ENCODE results near the gene CAPN7. TPM values are rescaled to one million over a fixed set of nuclear protein-coding genes. Genes with fewer than 3 reads are reported as not detected.

Gene CAPN7
- total and polyA plus RNA-seq, 9 donors, result 20.7 to 70.4 (median 54.1) TPM

DNA sequence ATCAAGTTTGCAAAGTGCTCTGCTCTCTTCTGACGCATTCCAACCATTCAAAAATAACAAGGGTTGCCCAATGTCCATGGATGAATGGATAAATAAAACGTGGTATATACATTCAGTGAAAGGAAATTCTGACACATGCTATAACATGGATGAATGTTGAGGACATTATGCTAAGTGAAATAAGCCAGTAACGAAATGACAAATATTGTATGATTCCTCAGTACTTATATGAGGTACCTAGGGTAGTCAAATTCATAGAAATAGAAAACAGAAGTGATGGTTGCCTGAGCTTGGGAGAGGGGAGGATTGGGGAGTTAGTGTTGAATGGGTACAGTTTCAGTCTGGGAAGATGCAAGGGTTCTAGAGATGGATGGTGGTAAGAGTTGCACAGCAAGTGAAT, 92.5 kb downstream of the CAPN7 start:
- H3K36me3 ChIP-seq, result no peaks in the 10 kb centered on the region
- H3K4me3 ChIP-seq, result no peak overlapping the region
- no peaks in the 10 kb centered on the region for H3K27me3 ChIP-seq
- DNase-seq, result no peak
- peaks cover 10% of the 10 kb centered on the region for H3K4me1 ChIP-seq (ENCODE audit: insufficient read depth)
- intact Hi-C loops (cut with DNase I), result no loop called here
- 84 to 90% (median 87%) methylated on average over 3 of the region's 3 CpGs for WGBS, 3 donors
- no peaks in the 10 kb centered on the region for H3K9me3 ChIP-seq
- no peak overlapping the region for H3K27ac ChIP-seq
- TF ChIP-seq POLR2A (IDR thresholded peaks at IDR 0.05) (no peak), EP300 (IDR thresholded peaks at IDR 0.05) (no peak), CTCF (IDR thresholded peaks at IDR 0.05) (no peak)

GRCh38 chr3:15299036-15299435, 93.0 kb downstream of the CAPN7 start:
- H3K27ac ChIP-seq, result no peak overlapping the region
- no peak for DNase-seq
- H3K4me3 ChIP-seq, result no peak overlapping the region
- TF ChIP-seq EP300 (IDR thresholded peaks at IDR 0.05), result no peak
- TF ChIP-seq POLR2A (IDR thresholded peaks at IDR 0.05), result no peak
- intact Hi-C loops (cut with DNase I), result no loop called here
- peaks cover 10% of the 10 kb centered on the region for H3K4me1 ChIP-seq (ENCODE audit: insufficient read depth)
- no peaks in the 10 kb centered on the region for H3K9me3 ChIP-seq
- H3K27me3 ChIP-seq, result no peaks in the 10 kb centered on the region
- WGBS, 3 donors, result 78 to 85% (median 80%) methylated on average over 3 of the region's 3 CpGs
- H3K36me3 ChIP-seq, result no peaks in the 10 kb centered on the region

DNA sequence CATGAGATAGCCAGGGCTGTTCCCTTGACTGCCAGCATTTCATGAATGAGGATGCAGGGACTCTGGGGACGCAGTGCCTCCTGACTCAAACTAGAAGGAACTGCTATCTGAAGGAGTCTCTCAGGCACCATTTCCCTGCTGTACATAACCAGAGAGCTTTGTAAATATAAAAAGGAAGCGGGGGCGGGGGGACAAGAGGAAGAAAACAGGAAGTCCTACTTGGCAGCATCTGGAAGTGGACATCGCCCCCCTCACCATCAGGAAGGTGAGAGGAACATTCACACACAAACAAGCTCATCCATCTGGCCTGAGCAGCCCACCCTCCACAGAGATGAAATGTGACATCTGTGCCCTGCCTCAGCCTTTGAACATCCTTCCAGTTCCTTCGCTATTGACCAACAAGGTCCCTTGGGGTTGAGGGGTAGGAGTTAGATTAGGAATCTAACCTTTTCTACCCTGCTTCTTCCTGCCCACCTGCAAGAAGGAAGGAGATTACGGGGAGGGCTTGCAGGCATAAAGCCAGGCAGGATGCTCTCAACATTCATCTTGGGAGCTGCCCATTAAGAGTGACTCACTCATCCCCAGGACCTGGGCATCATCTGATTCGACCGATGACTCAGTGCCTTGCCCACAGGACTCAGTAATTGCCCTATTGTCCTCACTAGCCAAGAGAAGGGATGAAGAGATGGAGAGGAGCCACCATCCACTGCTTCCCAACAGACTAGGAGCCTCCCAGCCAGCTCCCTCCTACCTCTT, 94.5 kb downstream of the CAPN7 start:
- no peaks in the 10 kb centered on the region for H3K9me3 ChIP-seq
- no peak for TF ChIP-seq POLR2A (IDR thresholded peaks at IDR 0.05)
- TF ChIP-seq CTCF (IDR thresholded peaks at IDR 0.05), result no peak
- TF ChIP-seq EP300 (IDR thresholded peaks at IDR 0.05), result no peak
- no peak for DNase-seq
- WGBS, 3 donors, result 63 to 78% (median 71%) methylated on average over 8 of the region's 8 CpGs
- H3K27ac ChIP-seq, result no peak overlapping the region
- no peaks in the 10 kb centered on the region for H3K36me3 ChIP-seq
- no peaks in the 10 kb centered on the region for H3K27me3 ChIP-seq
- intact Hi-C loops (cut with DNase I), result no loop called here
- H3K4me1 ChIP-seq (ENCODE audit: insufficient read depth), result peaks cover 12% of the 10 kb centered on the region
- no peak overlapping the region for H3K4me3 ChIP-seq

DNA sequence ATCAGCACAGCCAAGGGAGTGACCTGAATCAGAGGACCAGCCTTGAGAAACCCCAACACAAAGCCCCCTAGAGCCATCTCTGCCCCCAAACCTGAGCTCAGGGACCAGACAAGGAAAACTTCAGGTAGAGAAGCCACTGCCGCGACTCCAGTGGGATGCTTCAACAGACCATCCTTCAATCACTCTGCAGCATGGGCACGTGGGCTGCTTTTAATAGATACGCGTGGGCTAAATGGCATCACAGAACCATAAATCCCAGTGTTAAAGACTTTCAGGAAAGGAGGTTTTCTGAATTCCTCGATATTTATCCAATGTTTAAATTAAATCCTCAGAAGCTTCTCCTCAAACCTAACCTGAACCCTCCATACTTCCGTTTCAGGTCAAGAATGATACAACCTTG, 95.7 kb downstream of the CAPN7 start:
- H3K27me3 ChIP-seq, result no peaks in the 10 kb centered on the region
- H3K4me1 ChIP-seq (ENCODE audit: insufficient read depth), result peaks cover 13% of the 10 kb centered on the region
- H3K36me3 ChIP-seq, result no peaks in the 10 kb centered on the region
- no peaks in the 10 kb centered on the region for H3K9me3 ChIP-seq
- TF ChIP-seq EP300 (IDR thresholded peaks at IDR 0.05) (no peak), POLR2A (IDR thresholded peaks at IDR 0.05) (no peak)
- no peak overlapping the region for H3K27ac ChIP-seq
- intact Hi-C loops (cut with DNase I), result no loop called here
- no peak for DNase-seq
- WGBS, 3 donors, result 93 to 95% (median 94%) methylated on average over 7 of the region's 7 CpGs
- H3K4me3 ChIP-seq, result no peak overlapping the region

Other genes with a start within 250 kb of the CAPN7 start
- 10 to 100 TPM; 22.5 to 50.5 (median 40.7) TPM for gene MRPS25, start 140.9 kb upstream of the CAPN7 start, total RNA-seq
- 10 to 100 TPM; 28.1 to 33.9 TPM for gene MRPS25, start 140.9 kb upstream of the CAPN7 start, polyA plus RNA-seq
- gene RBSN, start 107.1 kb upstream of the CAPN7 start, total RNA-seq, result 10 to 100 TPM; 14.4 to 36.5 (median 31.1) TPM
- gene RBSN, start 107.1 kb upstream of the CAPN7 start, polyA plus RNA-seq, result 10 to 100 TPM; 13.5 to 31.5 TPM
- gene SH3BP5, start 126.3 kb downstream of the CAPN7 start, total RNA-seq, result 100 to 1,000 TPM in 5 of 7 donors, 10 to 100 TPM in 2; 80.4 to 205 (median 142) TPM
- gene SH3BP5, start 126.3 kb downstream of the CAPN7 start, polyA plus RNA-seq, result 100 to 1,000 TPM; 131 to 157 TPM
- gene METTL6, start 221.3 kb downstream of the CAPN7 start, total RNA-seq, result 10 to 100 TPM; 16.1 to 25.6 (median 23.0) TPM
- 10 to 100 TPM; 13.0 to 15.1 TPM for gene METTL6, start 221.3 kb downstream of the CAPN7 start, polyA plus RNA-seq
- 10 to 100 TPM in 5 of 7 donors, 1 to 10 TPM in 2; 8.5 to 16.0 (median 11.9) TPM for gene EAF1, start 221.4 kb downstream of the CAPN7 start, total RNA-seq
- 10 to 100 TPM in 1 of 2 donors, 1 to 10 TPM in 1; 5.4 to 13.8 TPM for gene EAF1, start 221.4 kb downstream of the CAPN7 start, polyA plus RNA-seq

All from ovary (tissue), 9 donors.